Loucy (cell line): ENCODE measurements around the gene ZNF79.

Experiments
- H2AFZ ChIP-seq: fragments of 200-600 bp; sonication (generic); 2 replicates; pipeline ENCODE4 v1.6.0; 2016; ENCODE audit warnings: antibody characterized with exemption, mild to moderate bottlenecking, low read length, moderate library complexity
- H3F3A ChIP-seq: fragments of 200-600 bp; 2 replicates; pipeline ENCODE4 v1.6.0; 2016; ENCODE audit warnings: antibody characterized with exemption, low read depth, mild to moderate bottlenecking
- H3K27me3 ChIP-seq: fragments of 200-600 bp; sonication (generic); 2 replicates; pipeline ENCODE4 v1.6.1; 2014; ENCODE audit warnings: low read length, mild to moderate bottlenecking; ENCODE audit not compliant: insufficient read depth, poor library complexity, severe bottlenecking
- H3K36me3 ChIP-seq: fragments of 200-600 bp; sonication (generic); 2 replicates; pipeline ENCODE4 v1.6.1; 2016; ENCODE audit warnings: low read length; ENCODE audit not compliant: insufficient read depth
- H3K4me1 ChIP-seq: fragments of 200-600 bp; sonication (generic); 2 replicates; pipeline ENCODE4 v1.5.1; 2014; ENCODE audit warnings: low read length, mild to moderate bottlenecking; ENCODE audit not compliant: insufficient read depth, poor library complexity, severe bottlenecking
- H3K4me2 ChIP-seq: fragments of 200-600 bp; sonication (generic); 2 replicates; pipeline ENCODE4 v1.6.0; 2014; ENCODE audit warnings: antibody characterized with exemption, low read length, low read depth, mild to moderate bottlenecking; ENCODE audit not compliant: poor library complexity, severe bottlenecking
- H3K4me3 ChIP-seq: fragments of 200-600 bp; sonication (generic); 2 replicates; pipeline ENCODE4 v1.5.1; 2014; ENCODE audit warnings: low read length, mild to moderate bottlenecking, mixed read lengths; ENCODE audit not compliant: poor library complexity, severe bottlenecking
- H3K79me2 ChIP-seq: fragments of 200-600 bp; sonication (generic); 2 replicates; pipeline ENCODE4 v1.6.1; 2014; ENCODE audit warnings: low read length; ENCODE audit not compliant: insufficient read depth
- H3K9ac ChIP-seq: fragments of 200-600 bp; sonication (generic); 2 replicates; pipeline ENCODE4 v1.6.0; 2014; ENCODE audit warnings: mild to moderate bottlenecking, low read depth, low read length, moderate library complexity; ENCODE audit not compliant: poor library complexity, severe bottlenecking
- H3K9me2 ChIP-seq: fragments of 200-600 bp; sonication (generic); replicated peaks from 2 replicates; pipeline ENCODE4 v1.6.1; 2016; ENCODE audit warnings: low read depth, low read length, mixed read lengths
- H3K9me3 ChIP-seq: fragments of 200-600 bp; sonication (generic); 2 replicates; pipeline ENCODE4 v1.6.1; 2014; ENCODE audit warnings: mild to moderate bottlenecking, antibody characterized with exemption, low read length, low read depth; ENCODE audit not compliant: insufficient read depth
- H4K20me1 ChIP-seq: fragments of 200-600 bp; sonication (generic); 2 replicates; pipeline ENCODE4 v1.6.0; 2014; ENCODE audit warnings: antibody characterized with exemption, low read length, mild to moderate bottlenecking; ENCODE audit not compliant: insufficient read depth, poor library complexity, severe bottlenecking
- CTCF ChIP-seq: fragments of 200-600 bp; sonication (generic); conservative IDR thresholded peaks from 2 replicates; pipeline ENCODE4 v1.5.1; 2014; ENCODE audit warnings: mild to moderate bottlenecking, antibody characterized with exemption, low read length
- EZH2phosphoT487 ChIP-seq: fragments of 200-600 bp; IDR thresholded peaks from 2 replicates; pipeline ENCODE4 v1.6.1; 2018; ENCODE audit warnings: antibody characterized with exemption, mild to moderate bottlenecking, moderate library complexity, borderline replicate concordance

ZNF79 gene

GRCh38 chr9:127384016-127384730 is 40.0 kb upstream of the ZNF79 start:
- H2AFZ ChIP-seq: no peak overlapping the region
- H3K9me3 ChIP-seq: no peaks in the 10 kb centered on the region
- no peaks in the 10 kb centered on the region for H4K20me1 ChIP-seq
- H3K4me2 ChIP-seq: no peak overlapping the region
- no peak overlapping the region for H3K9ac ChIP-seq
- H3F3A ChIP-seq: 0 out of 2 replicates have a peak, but pooled peaks cover 5% of the 10 kb centered on the region
- no peaks in the 10 kb centered on the region for H3K79me2 ChIP-seq
- no peak for TF ChIP-seq EZH2phosphoT487
- no peak for TF ChIP-seq CTCF
- no peaks in the 10 kb centered on the region for H3K36me3 ChIP-seq
- peaks cover 80% of the 10 kb centered on the region for H3K27me3 ChIP-seq
- H3K9me2 ChIP-seq: no peaks in the 10 kb centered on the region
- peaks cover 13% of the 10 kb centered on the region for H3K4me1 ChIP-seq
- no peak overlapping the region for H3K4me3 ChIP-seq

- H3K9me3 ChIP-seq: no peaks in the 10 kb centered on the region
- H2AFZ ChIP-seq: no peak overlapping the region
- peaks cover 86% of the 10 kb centered on the region for H3K27me3 ChIP-seq
- no peak overlapping the region for H3K9ac ChIP-seq
- TF ChIP-seq EZH2phosphoT487: no peak
- TF ChIP-seq CTCF: no peak; the same call in 1 of the 2 replicates
- peaks cover under 1% of the 10 kb centered on the region for H4K20me1 ChIP-seq
- no peaks in the 10 kb centered on the region for H3K79me2 ChIP-seq
- 0 out of 2 replicates have a peak, but pooled peaks cover 5% of the 10 kb centered on the region for H3F3A ChIP-seq
- no peaks in the 10 kb centered on the region for H3K36me3 ChIP-seq
- no peak overlapping the region for H3K4me3 ChIP-seq
- H3K4me1 ChIP-seq: peaks cover 13% of the 10 kb centered on the region
- no peaks in the 10 kb centered on the region for H3K9me2 ChIP-seq
- H3K4me2 ChIP-seq: no peak overlapping the region
Measured at GRCh38 chr9:127384901-127385300, 39.3 kb upstream of the ZNF79 start.

- Histone ChIP-seq H3K9ac (no peak overlapping the region), H3K9me3 (no peaks in the 10 kb centered on the region), H3K27me3 (peaks cover 86% of the 10 kb centered on the region), H3K79me2 (no peaks in the 10 kb centered on the region), H3K36me3 (no peaks in the 10 kb centered on the region), H4K20me1 (peaks cover 7% of the 10 kb centered on the region), H3K4me3 (no peak overlapping the region), H3K4me1 (peaks cover 13% of the 10 kb centered on the region), H2AFZ (no peak overlapping the region), H3K4me2 (no peak overlapping the region), H3K9me2 (no peaks in the 10 kb centered on the region), H3F3A (0 out of 2 replicates have a peak, but pooled peaks cover 5% of the 10 kb centered on the region)
- no peak for TF ChIP-seq EZH2phosphoT487
- TF ChIP-seq CTCF: no peak
Measured at GRCh38 chr9:127386249-127386648, 37.9 kb upstream of the ZNF79 start.
